CD4-positive, CD25-positive, alpha-beta regulatory T cell (primary cell): ENCODE data around the gene TSPEAR. TPM values are rescaled to one million over a fixed set of nuclear protein-coding genes. Genes with fewer than 3 reads are reported as not detected.

ENCODE experiments used
- ATAC-seq, 2 donors: fragments of 150-1000 bp; cut with Tn5 transposase; one replicate each; pipeline ENCODE4 v1.10.0; 2021; ENCODE audit warnings: low read depth in 2 of 2, moderate number of reproducible peaks in 2 of 2, moderate library complexity in 1 of 2
- DNase-seq, 3 donors: peaks; one replicate each; pipeline versions ENCODE4 v3.0.0 to v3.0.0-alpha.2; 2012 to 2022; ENCODE audit warnings: mixed read lengths in 1 of 3
- H3K27ac ChIP-seq: one replicate; pipeline ENCODE4 v1.7.0; 2013; ENCODE audit warnings: mild to moderate bottlenecking, low read length; ENCODE audit not compliant: insufficient read depth, poor library complexity, severe bottlenecking
- H3K27me3 ChIP-seq: one replicate; pipeline ENCODE4 v1.7.0; 2013; ENCODE audit warnings: low read length; ENCODE audit not compliant: control insufficient read depth, insufficient read depth
- H3K36me3 ChIP-seq: one replicate; pipeline ENCODE4 v1.7.0; 2013; ENCODE audit warnings: mild to moderate bottlenecking, low read length, moderate library complexity; ENCODE audit not compliant: control insufficient read depth, insufficient read depth
- H3K4me1 ChIP-seq: 2 replicates; pipeline ENCODE4 v1.7.0; 2013; ENCODE audit warnings: mild to moderate bottlenecking, low read length; ENCODE audit not compliant: insufficient read depth, control insufficient read depth, poor library complexity, severe bottlenecking
- H3K4me3 ChIP-seq: one replicate; pipeline ENCODE4 v1.7.0; 2013; ENCODE audit warnings: low read depth, mild to moderate bottlenecking, low read length, moderate library complexity
- H3K9me3 ChIP-seq, 2 experiments: 1 replicate in 1 of 2; 2 replicates in 1 of 2; pipeline ENCODE4 v1.7.0; 2013; ENCODE audit warnings: low read length in 2 of 2, mild to moderate bottlenecking in 1 of 2, moderate library complexity in 1 of 2; ENCODE audit not compliant: control insufficient read depth in 2 of 2
- H3K27ac Mint-ChIP-seq, 3 donors: one replicate each; pipeline ENCODE4 v1.8.0; 2020 to 2022; ENCODE audit warnings: mild to moderate bottlenecking in 3 of 3, mixed read lengths in 3 of 3, moderate library complexity in 2 of 3
- H3K27me3 Mint-ChIP-seq: one replicate; pipeline ENCODE4 v1.8.0; 2022; ENCODE audit warnings: mild to moderate bottlenecking, mixed read lengths
- H3K36me3 Mint-ChIP-seq: one replicate; pipeline ENCODE4 v1.8.0; 2020; ENCODE audit warnings: mixed read lengths
- H3K4me1 Mint-ChIP-seq, 4 donors: one replicate each; pipeline ENCODE4 v1.8.0; 2020 to 2022; ENCODE audit warnings: mixed read lengths in 4 of 4, mild to moderate bottlenecking in 1 of 4
- H3K4me3 Mint-ChIP-seq, 4 donors: one replicate each; pipeline ENCODE4 v1.8.0; 2020 to 2022; ENCODE audit warnings: mild to moderate bottlenecking in 4 of 4, mixed read lengths in 4 of 4, moderate library complexity in 3 of 4
- H3K9me3 Mint-ChIP-seq, 7 donors: one replicate each; pipeline ENCODE4 v1.8.0; 2020 to 2022; ENCODE audit warnings: mixed read lengths in 7 of 7, mild to moderate bottlenecking in 3 of 7, moderate library complexity in 2 of 7
- polyA plus RNA-seq, 4 donors: library from polyadenylated mRNA; unstranded; fragments of 300-500 nt; fragmentation: Illumina TruSeq; gene quantifications; one replicate each; pipeline ENCODE4 v1.2.3, GENCODE V29; 2021
- total RNA-seq: library from RNA; stranded (reverse); gene quantifications from one replicate; pipeline ENCODE4 v1.2.3, GENCODE V29; 2022

The TSPEAR gene
- total and polyA plus RNA-seq, 5 donors from 2014 or later = 0.05 TPM; not detected in 4

- Histone ChIP-seq H3K36me3 (no peaks in the 10 kb centered on the region), H3K4me3 (no peak overlapping the region), H3K27me3 (no peaks in the 10 kb centered on the region), H3K9me3 (peaks cover 5 to 9% of the 10 kb centered on the region in 2 experiments), H3K27ac (no peak overlapping the region), H3K4me1 (peaks cover 10% of the 10 kb centered on the region)
- Mint-ChIP-seq H3K4me3 (peak overlapping the region; percentile 43 to 81 (median 64)), H3K27ac (peak overlapping the region in 2 of 3 donors; percentile 50 to 89), H3K36me3 (no peaks in the 10 kb centered on the region), H3K4me1 (peaks cover 0 to 5% (median 2%) of the 10 kb centered on the region in 4 donors), H3K27me3 (peaks cover 14% of the 10 kb centered on the region), H3K9me3 (peaks cover 0 to 9% (median 2%) of the 10 kb centered on the region in 7 donors)
- ATAC-seq (no peak), DNase-seq (no peak)
Measured at GRCh38 chr21:44454058-44454457, 257.3 kb downstream of the TSPEAR start.

- Mint-ChIP-seq H3K27me3 (peaks cover 14% of the 10 kb centered on the region), H3K9me3 (peaks cover 0 to 9% (median 2%) of the 10 kb centered on the region in 7 donors), H3K4me1 (peaks cover 0 to 5% (median 3%) of the 10 kb centered on the region in 4 donors), H3K4me3 (peak overlapping the region in 2 of 4 donors; percentile 58 to 69), H3K27ac (no peak overlapping the region), H3K36me3 (no peaks in the 10 kb centered on the region)
- H3K4me1 ChIP-seq = peaks cover 10% of the 10 kb centered on the region
- no peaks in the 10 kb centered on the region for H3K27me3 ChIP-seq
- H3K36me3 ChIP-seq = no peaks in the 10 kb centered on the region
- peaks cover 5 to 9% of the 10 kb centered on the region in 2 experiments for H3K9me3 ChIP-seq
- no peak for DNase-seq
- no peak overlapping the region for H3K27ac ChIP-seq
- H3K4me3 ChIP-seq = no peak overlapping the region
- ATAC-seq = no peak
Measured at GRCh38 chr21:44453120-44453519, 258.3 kb downstream of the TSPEAR start.

- DNase-seq (no peak), ATAC-seq (no peak)
- peaks cover 0 to 4% (median 3%) of the 10 kb centered on the region in 4 donors for H3K4me1 Mint-ChIP-seq
- no peaks in the 10 kb centered on the region for H3K36me3 ChIP-seq
- H3K36me3 Mint-ChIP-seq = no peaks in the 10 kb centered on the region
- H3K27me3 Mint-ChIP-seq = peaks cover 21% of the 10 kb centered on the region
- H3K4me3 Mint-ChIP-seq = no peak overlapping the region
- peaks cover 0 to 9% (median 2%) of the 10 kb centered on the region in 7 donors for H3K9me3 Mint-ChIP-seq
- no peaks in the 10 kb centered on the region for H3K27me3 ChIP-seq
- H3K27ac ChIP-seq = no peak overlapping the region
- no peak overlapping the region for H3K27ac Mint-ChIP-seq
- peaks cover 4% of the 10 kb centered on the region for H3K4me1 ChIP-seq
- H3K4me3 ChIP-seq = no peak overlapping the region
- H3K9me3 ChIP-seq = peaks cover 5 to 9% of the 10 kb centered on the region in 2 experiments
Measured at GRCh38 chr21:44450999-44451398, 260.4 kb downstream of the TSPEAR start.

- Mint-ChIP-seq H3K27ac (no peak overlapping the region), H3K36me3 (no peaks in the 10 kb centered on the region), H3K9me3 (peaks cover 0 to 9% (median 2%) of the 10 kb centered on the region in 7 donors), H3K4me1 (peaks cover 0 to 4% (median 3%) of the 10 kb centered on the region in 4 donors), H3K27me3 (peaks cover 21% of the 10 kb centered on the region), H3K4me3 (no peak overlapping the region)
- no peak overlapping the region for H3K27ac ChIP-seq
- no peaks in the 10 kb centered on the region for H3K4me1 ChIP-seq
- no peaks in the 10 kb centered on the region for H3K36me3 ChIP-seq
- H3K27me3 ChIP-seq = no peaks in the 10 kb centered on the region
- no peak for DNase-seq
- no peak overlapping the region for H3K4me3 ChIP-seq
- no peak for ATAC-seq
- H3K9me3 ChIP-seq = peaks cover 5 to 9% of the 10 kb centered on the region in 2 experiments
Measured at GRCh38 chr21:44450402-44450801, 261.0 kb downstream of the TSPEAR start.

- Mint-ChIP-seq H3K4me1 (peaks cover 0 to 4% (median 3%) of the 10 kb centered on the region in 4 donors), H3K27ac (no peak overlapping the region), H3K4me3 (no peak overlapping the region), H3K9me3 (peaks cover 0 to 9% (median 2%) of the 10 kb centered on the region in 7 donors), H3K36me3 (no peaks in the 10 kb centered on the region), H3K27me3 (peaks cover 21% of the 10 kb centered on the region)
- Histone ChIP-seq H3K4me1 (no peaks in the 10 kb centered on the region), H3K27me3 (no peaks in the 10 kb centered on the region), H3K27ac (no peak overlapping the region), H3K36me3 (no peaks in the 10 kb centered on the region), H3K4me3 (no peak overlapping the region), H3K9me3 (peaks cover 5 to 7% of the 10 kb centered on the region in 2 experiments)
- DNase-seq = no peak
- no peak for ATAC-seq
Measured at GRCh38 chr21:44449473-44450363, 261.7 kb downstream of the TSPEAR start.

GRCh38 chr21:44448651-44449131 is 262.7 kb downstream of the TSPEAR start:
- Histone ChIP-seq H3K4me3 (no peak overlapping the region), H3K27me3 (no peaks in the 10 kb centered on the region), H3K4me1 (no peaks in the 10 kb centered on the region), H3K27ac (no peak overlapping the region), H3K36me3 (no peaks in the 10 kb centered on the region), H3K9me3 (peaks cover 0 to 2% of the 10 kb centered on the region in 2 experiments)
- Mint-ChIP-seq H3K27me3 (peaks cover 21% of the 10 kb centered on the region), H3K36me3 (no peaks in the 10 kb centered on the region), H3K4me1 (peaks cover 0 to 4% (median 1%) of the 10 kb centered on the region in 4 donors), H3K27ac (no peak overlapping the region), H3K4me3 (no peak overlapping the region), H3K9me3 (peaks cover 0 to 2% (median under 1%) of the 10 kb centered on the region in 7 donors)
- DNase-seq (no peak), ATAC-seq (no peak)
